Activated CD8-positive, alpha-beta T cell treated with anti-CD3 and anti-CD28 coated beads for 36 hours (primary cell): ENCODE results near the gene ST6GALNAC3. TPM values are rescaled to one million over a fixed set of nuclear protein-coding genes. Genes with fewer than 3 reads are reported as not detected.
"Not testable (repeated sequence)": the region's sequence is repeated elsewhere in the genome, so short reads cannot be mapped to it uniquely, and the experiment has no call there.

Experiments
- ATAC-seq: fragments of 200-7000 bp; cut with Tn5 transposase; one replicate; pipeline ENCODE4 v1.10.0; 2021; ENCODE audit warnings: mild to moderate bottlenecking, moderate library complexity
- CTCF ChIA-PET: fragments of 350-600 bp; sonication (Branson Sonifier 250); formaldehyde crosslinking; loops from one replicate; lab custom pipeline; 2021; ENCODE audit warnings: antibody characterized with exemption; lab: Charles Lee
- POLR2A ChIA-PET: fragments of 350-600 bp; sonication (Branson Sonifier 250); formaldehyde crosslinking; loops from one replicate; lab custom pipeline; 2021; ENCODE audit warnings: antibody characterized with exemption; lab: Charles Lee
- DNase-seq: peaks from one replicate; pipeline ENCODE4 v3.0.0-alpha.2; 2020
- H3K27ac Mint-ChIP-seq: one replicate; pipeline ENCODE4 v1.8.0; 2021; ENCODE audit warnings: mild to moderate bottlenecking, mixed read lengths
- H3K27me3 Mint-ChIP-seq: one replicate; pipeline ENCODE4 v1.8.0; 2021; ENCODE audit warnings: mixed read lengths
- H3K36me3 Mint-ChIP-seq: one replicate; pipeline ENCODE4 v1.8.0; 2021; ENCODE audit warnings: low read depth, mixed read lengths
- H3K4me1 Mint-ChIP-seq: one replicate; pipeline ENCODE4 v1.8.0; 2021; ENCODE audit warnings: low read depth, mixed read lengths
- H3K4me3 Mint-ChIP-seq: one replicate; pipeline ENCODE4 v1.8.0; 2021; ENCODE audit warnings: mild to moderate bottlenecking, moderate library complexity, mixed read lengths
- H3K9me3 Mint-ChIP-seq: one replicate; pipeline ENCODE4 v1.8.0; 2021; ENCODE audit warnings: mixed read lengths
- intact Hi-C: fragments of 100-400 bp; cut with micrococcal nuclease; formaldehyde crosslinking; loops from one replicate; pipeline ENCODE4 v1.10.0; 2022
- total RNA-seq, 2 experiments: library from RNA; stranded (reverse); gene quantifications; one replicate each; pipeline ENCODE4 v1.2.3, GENCODE V29; 2021
- TF ChIP-seq, protein P1 (sequence below): fragments of 200-600 bp; IDR thresholded peaks from one replicate; pipeline ENCODE4 v1.8.0; 2022; ENCODE audit warnings: antibody characterized with exemption, mild to moderate bottlenecking

Gene ST6GALNAC3
- total RNA-seq, 2 experiments from 2014 or later = 2.7 to 2.9 TPM

GRCh38 chr1:76115171-76115570 lies 40.6 kb downstream of the ST6GALNAC3 start:
- TF ChIP-seq, protein P1, sequence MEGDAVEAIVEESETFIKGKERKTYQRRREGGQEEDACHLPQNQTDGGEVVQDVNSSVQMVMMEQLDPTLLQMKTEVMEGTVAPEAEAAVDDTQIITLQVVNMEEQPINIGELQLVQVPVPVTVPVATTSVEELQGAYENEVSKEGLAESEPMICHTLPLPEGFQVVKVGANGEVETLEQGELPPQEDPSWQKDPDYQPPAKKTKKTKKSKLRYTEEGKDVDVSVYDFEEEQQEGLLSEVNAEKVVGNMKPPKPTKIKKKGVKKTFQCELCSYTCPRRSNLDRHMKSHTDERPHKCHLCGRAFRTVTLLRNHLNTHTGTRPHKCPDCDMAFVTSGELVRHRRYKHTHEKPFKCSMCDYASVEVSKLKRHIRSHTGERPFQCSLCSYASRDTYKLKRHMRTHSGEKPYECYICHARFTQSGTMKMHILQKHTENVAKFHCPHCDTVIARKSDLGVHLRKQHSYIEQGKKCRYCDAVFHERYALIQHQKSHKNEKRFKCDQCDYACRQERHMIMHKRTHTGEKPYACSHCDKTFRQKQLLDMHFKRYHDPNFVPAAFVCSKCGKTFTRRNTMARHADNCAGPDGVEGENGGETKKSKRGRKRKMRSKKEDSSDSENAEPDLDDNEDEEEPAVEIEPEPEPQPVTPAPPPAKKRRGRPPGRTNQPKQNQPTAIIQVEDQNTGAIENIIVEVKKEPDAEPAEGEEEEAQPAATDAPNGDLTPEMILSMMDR = no peak
- no peak overlapping the region for H3K27ac Mint-ChIP-seq
- H3K4me3 Mint-ChIP-seq = no peak overlapping the region
- no peaks in the 10 kb centered on the region for H3K27me3 Mint-ChIP-seq
- ATAC-seq (peak; percentile 37), DNase-seq (no peak)
- intact Hi-C loops = no loop called here
- ChIA-PET CTCF (no interaction called here), POLR2A (interaction anchor here (0.6 kb wide), 1 partner anchor 16 kb away, joined by 3 read pairs; no protein-coding TSS in a partner anchor)
- no peaks in the 10 kb centered on the region for H3K36me3 Mint-ChIP-seq
- peaks cover 6% of the 10 kb centered on the region for H3K4me1 Mint-ChIP-seq
- no peaks in the 10 kb centered on the region for H3K9me3 Mint-ChIP-seq

GRCh38 chr1:76121850-76122249 lies 47.3 kb downstream of the ST6GALNAC3 start:
- intact Hi-C loops = no loop called here
- Mint-ChIP-seq H3K4me3 (no peak overlapping the region), H3K4me1 (no peaks in the 10 kb centered on the region), H3K27me3 (no peaks in the 10 kb centered on the region), H3K27ac (no peak overlapping the region), H3K36me3 (no peaks in the 10 kb centered on the region), H3K9me3 (no peaks in the 10 kb centered on the region)
- POLR2A ChIA-PET = interaction anchor here (1.3 kb wide), 1 partner anchor 10 kb away, joined by 3 read pairs; no protein-coding TSS in a partner anchor
- CTCF ChIA-PET = no interaction called here
- TF ChIP-seq, protein P1 = no peak
- ATAC-seq = no peak
- no peak for DNase-seq

GRCh38 chr1:76122271-76122670 lies 47.7 kb downstream of the ST6GALNAC3 start:
- POLR2A ChIA-PET = interaction anchor here (1.3 kb wide), 1 partner anchor 10 kb away, joined by 3 read pairs; no protein-coding TSS in a partner anchor
- no peaks in the 10 kb centered on the region for H3K4me1 Mint-ChIP-seq

GRCh38 chr1:76123411-76124064 lies 49.0 kb downstream of the ST6GALNAC3 start:
- H3K36me3 Mint-ChIP-seq, DNase-seq, CTCF ChIA-PET, intact Hi-C loops, H3K27ac Mint-ChIP-seq, ATAC-seq, H3K4me1 Mint-ChIP-seq, H3K9me3 Mint-ChIP-seq, H3K27me3 Mint-ChIP-seq, H3K4me3 Mint-ChIP-seq: not testable (repeated sequence)
- POLR2A ChIA-PET = interaction anchor here (0.6 to 1.3 kb wide), 2 partner anchors 9 to 52 kb away, joined by 3 read pairs; no protein-coding TSS in a partner anchor

More at GRCh38 chr1:76122271-76122670, 47.7 kb downstream of the ST6GALNAC3 start:
- CTCF ChIA-PET = no interaction called here
- Mint-ChIP-seq H3K9me3 (no peaks in the 10 kb centered on the region), H3K27ac (no peak overlapping the region), H3K27me3 (no peaks in the 10 kb centered on the region), H3K4me3 (no peak overlapping the region), H3K36me3 (no peaks in the 10 kb centered on the region)
- no peak for DNase-seq
- TF ChIP-seq, protein P1 = no peak
- ATAC-seq = no peak
- intact Hi-C loops = no loop called here

DNA sequence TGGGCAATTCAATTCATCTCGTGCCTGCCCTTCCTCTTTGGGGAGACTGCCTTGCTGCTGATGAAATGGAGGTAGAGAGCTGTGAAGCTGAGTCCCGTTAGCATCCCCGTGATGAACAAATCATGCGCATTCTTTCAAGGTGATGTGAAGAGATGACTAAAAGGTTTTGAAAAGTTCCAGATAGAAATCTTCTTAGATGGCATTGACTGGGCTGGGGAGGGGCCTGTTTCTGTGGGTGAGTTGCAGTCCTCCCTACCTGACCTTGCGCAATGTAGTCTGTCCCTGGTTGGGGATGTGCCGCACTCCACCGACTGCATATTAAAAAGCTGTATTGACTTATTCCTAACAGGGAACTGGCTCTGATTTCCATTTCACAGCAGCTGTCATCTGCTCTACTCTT lies 49.6 kb downstream of the ST6GALNAC3 start:
- ChIA-PET CTCF (no interaction called here), POLR2A (no interaction called here)
- intact Hi-C loops = no loop called here
- TF ChIP-seq, protein P1 = no peak
- ATAC-seq = no peak
- no peaks in the 10 kb centered on the region for H3K9me3 Mint-ChIP-seq
- no peaks in the 10 kb centered on the region for H3K36me3 Mint-ChIP-seq
- H3K27ac Mint-ChIP-seq = no peak overlapping the region
- no peaks in the 10 kb centered on the region for H3K27me3 Mint-ChIP-seq
- no peak overlapping the region for H3K4me3 Mint-ChIP-seq
- DNase-seq = no peak
- no peaks in the 10 kb centered on the region for H3K4me1 Mint-ChIP-seq
